ENCODE measurements around the gene TUBB2A. TPM values are rescaled to one million over a fixed set of nuclear protein-coding genes. Genes with fewer than 3 reads are reported as not detected.
A peak's percentile ranks its signal among the peaks of the same experiment; 100 is the strongest.

Gene TUBB2A
- total and polyA plus RNA-seq, 2 of the 13 experiments (the other 11 are each of a cell fraction or from before 2014, with no cell fraction given), result 35.3 to 106 TPM

GRCh38 chr6:3157131-3157933 lies at the start of gene TUBB2A (continued):
- 0 out of 2 replicates have a peak, but pooled peaks have one; percentile 52 for TF ChIP-seq KAT8 (CRISPR knock-in tag; IDR thresholded peaks at IDR 0.05)
- TF ChIP-seq TGIF2 (CRISPR knock-in tag; IDR thresholded peaks at IDR 0.05), result no peak
- TF ChIP-seq GPN1 (CRISPR knock-in tag; IDR thresholded peaks at IDR 0.05; ENCODE audit: borderline replicate concordance), result no peak
- no peak for TF ChIP-seq AGO1 (IDR thresholded peaks at IDR 0.05; ENCODE audit: low read depth, low read length, poor library complexity, severe bottlenecking)

- no peak overlapping the region for H3K4me3 ChIP-seq (replicated peaks in 1 of 3; ENCODE audit: insufficient read depth in 1 of 3, low read depth in 2 of 3, low read length in 3 of 3)
- H3K79me2 ChIP-seq (ENCODE audit: insufficient read depth, low read length), result no peaks in the 10 kb centered on the region
- FAIRE-seq (no peak), DNase-seq (ENCODE audit: low spot score) (no peak), ATAC-seq (no peak)
- no peak overlapping the region for H3K4me2 ChIP-seq (ENCODE audit: low read depth, low read length)
- POLR2A ChIA-PET, result no interaction called here
- no peaks in the 10 kb centered on the region for H3K9me3 ChIP-seq (ENCODE audit: low read length)
- no TSS peak for BruUV-seq (replicated peaks)
- TF ChIP-seq ZNF281 (CRISPR knock-in tag; IDR thresholded peaks at IDR 0.05; ENCODE audit: borderline replicate concordance) (no peak), SMARCE1 (IDR thresholded peaks at IDR 0.05; ENCODE audit: borderline replicate concordance) (no peak), ZNF652 (CRISPR knock-in tag; IDR thresholded peaks at IDR 0.05; ENCODE audit: borderline replicate concordance, low read depth) (no peak), TOE1 (CRISPR knock-in tag; IDR thresholded peaks at IDR 0.05) (no peak), TOPORS (CRISPR knock-in tag; IDR thresholded peaks at IDR 0.05) (no peak)
- no peak overlapping the region for H2AFZ ChIP-seq (ENCODE audit: low read length)
- in situ Hi-C loops (cut with HindIII; ENCODE audit: extremely low pct_ligation_motif_present, low pct_unique_long_range_greater_than_20kb) (no loop called here), intact Hi-C loops (cut with micrococcal nuclease; ENCODE audit: unreplicated experiment) (loop anchor here (5.0 kb wide), 1 partner anchor 41 kb away; no protein-coding TSS in a partner anchor)
- 11% methylated on average over 7 of the region's 7 CpGs for WGBS (ENCODE audit: low lambda C conversion rate)
- peaks cover 23% of the 10 kb centered on the region for H3K4me1 ChIP-seq (ENCODE audit: insufficient read depth, low read length)
- H3K36me3 ChIP-seq (replicated peaks in 1 of 2; ENCODE audit: control insufficient read depth in 1 of 2, insufficient read depth in 2 of 2, low read length in 2 of 2), result no peaks in the 10 kb centered on the region
- CTCF ChIA-PET (ENCODE audit: low intra/inter-chr PET ratio, low total read pairs), result no interaction called here
- no peak overlapping the region for H3K27ac ChIP-seq (ENCODE audit: extremely low read length, insufficient read depth, low read length)
- H3K9ac ChIP-seq (ENCODE audit: insufficient read depth, low read depth, low read length), result no peak overlapping the region
- H3K27me3 ChIP-seq (ENCODE audit: control insufficient read depth in 1 of 2, insufficient read depth in 2 of 2, low read length in 2 of 2), result peaks cover 9 to 58% of the 10 kb centered on the region in 2 experiments; a peak in 4 of 5 replicates
- no peaks in the 10 kb centered on the region for H4K20me1 ChIP-seq (ENCODE audit: insufficient read depth, low read length)
These were observed 49.1 kb upstream of the TUBB2A start for GRCh38 chr6:3206339-3207015.

Data from HepG2 (cell line).